Right kidney (tissue), 1 donor: Measurements from ENCODE around the gene COG5.
A peak's percentile ranks its signal among the peaks of the same experiment; 100 is the strongest.
"Not testable (repeated sequence)": the region's sequence is repeated elsewhere in the genome, so short reads cannot be mapped to it uniquely, and the experiment has no call there.

Experiments used
- DNase-seq: peaks from one replicate; pipeline ENCODE4 v3.0.0-alpha.2; 2016

The COG5 gene

GRCh38 chr7:107179326-107180164 lies 384.2 kb downstream of the COG5 start:
- no peak for DNase-seq

GRCh38 chr7:107173691-107174406 lies 389.9 kb downstream of the COG5 start:
- DNase-seq, result no peak

GRCh38 chr7:107173191-107173590 lies 390.5 kb downstream of the COG5 start:
- DNase-seq, result no peak

GRCh38 chr7:107172276-107173032 lies 391.3 kb downstream of the COG5 start:
- DNase-seq, result no peak

- DNase-seq, result no peak
Measured at GRCh38 chr7:107171496-107171895, 392.2 kb downstream of the COG5 start.

GRCh38 chr7:107170051-107170915 lies 393.4 kb downstream of the COG5 start:
- no peak for DNase-seq

- peak; percentile 79 for DNase-seq
Measured at GRCh38 chr7:107169120-107170050, 394.3 kb downstream of the COG5 start.

GRCh38 chr7:107168233-107169119 lies 395.2 kb downstream of the COG5 start, which contains the start of gene HBP1:
Gene HBP1 (plus strand): TSS chr7:107169003. CDS start chr7:107179894, 10,891 bp downstream.
- peak; percentile 99 for DNase-seq

GRCh38 chr7:107167483-107168232 lies 396.1 kb downstream of the COG5 start:
- DNase-seq, result peak; percentile 35

- DNase-seq, result no peak
Measured at GRCh38 chr7:107166736-107167426, 396.8 kb downstream of the COG5 start.

- DNase-seq, result no peak
Measured at GRCh38 chr7:107165341-107165740, 398.4 kb downstream of the COG5 start.

- DNase-seq, result no peak
Measured at GRCh38 chr7:107164092-107164491, 399.6 kb downstream of the COG5 start.

GRCh38 chr7:107162475-107162874 lies 401.2 kb downstream of the COG5 start:
- DNase-seq, result no peak

GRCh38 chr7:107161415-107161814 lies 402.3 kb downstream of the COG5 start:
- no peak for DNase-seq

GRCh38 chr7:107160389-107160788 lies 403.3 kb downstream of the COG5 start:
- DNase-seq, result no peak

- DNase-seq, result no peak
Measured at GRCh38 chr7:107158028-107158427, 405.7 kb downstream of the COG5 start.

GRCh38 chr7:107157091-107157490 lies 406.6 kb downstream of the COG5 start:
- DNase-seq, result no peak

GRCh38 chr7:107155726-107156125 lies 408.0 kb downstream of the COG5 start:
- DNase-seq, result not testable (repeated sequence)
